C1 segment of cervical spinal cord (tissue), 14 donors: ENCODE measurements around the gene FRMD4B.
"Not testable (repeated sequence)": the region's sequence is repeated elsewhere in the genome, so short reads cannot be mapped to it uniquely, and the experiment has no call there.

ENCODE experiments used
- DNase-seq, 14 donors: peaks; one replicate each; lab custom pipeline; 2025; lab: John Stamatoyannopoulos, UW

Gene FRMD4B

GRCh38 chr3:69244039-69244438 is 141.8 kb downstream of the FRMD4B start:
- DNase-seq: no peak

- DNase-seq: no peak
Observed at GRCh38 chr3:69241769-69242168, 144.1 kb downstream of the FRMD4B start.

GRCh38 chr3:69240651-69241568 is 145.0 kb downstream of the FRMD4B start:
- no peak for DNase-seq

GRCh38 chr3:69239063-69239462 is 146.8 kb downstream of the FRMD4B start:
- no peak for DNase-seq

GRCh38 chr3:69236812-69237707 is 148.8 kb downstream of the FRMD4B start:
- no peak for DNase-seq

- no peak for DNase-seq
Observed at GRCh38 chr3:69235882-69236281, 150.0 kb downstream of the FRMD4B start.

- DNase-seq: not testable (repeated sequence)
Observed at GRCh38 chr3:69235227-69235626, 150.7 kb downstream of the FRMD4B start.

GRCh38 chr3:69232482-69232881 is 153.4 kb downstream of the FRMD4B start:
- no peak for DNase-seq

GRCh38 chr3:69231929-69232440 is 153.9 kb downstream of the FRMD4B start:
- DNase-seq: no peak

- DNase-seq: no peak
Observed at GRCh38 chr3:69226071-69226470, 159.8 kb downstream of the FRMD4B start.

- no peak for DNase-seq
Observed at GRCh38 chr3:69219101-69219708, 166.7 kb downstream of the FRMD4B start.

GRCh38 chr3:69218079-69218478 is 167.8 kb downstream of the FRMD4B start:
- no peak for DNase-seq

- no peak for DNase-seq
Observed at GRCh38 chr3:69216981-69217380, 168.9 kb downstream of the FRMD4B start.

GRCh38 chr3:69214241-69214640 is 171.6 kb downstream of the FRMD4B start:
- DNase-seq: no peak

GRCh38 chr3:69212411-69213160 is 173.3 kb downstream of the FRMD4B start:
- DNase-seq: no peak

- DNase-seq: no peak
Observed at GRCh38 chr3:69210068-69210730, 175.7 kb downstream of the FRMD4B start.

- no peak for DNase-seq
Observed at GRCh38 chr3:69209413-69209812, 176.5 kb downstream of the FRMD4B start.

- DNase-seq: no peak
Observed at GRCh38 chr3:69207031-69207430, 178.9 kb downstream of the FRMD4B start.

- DNase-seq: no peak
Observed at GRCh38 chr3:69205385-69205784, 180.5 kb downstream of the FRMD4B start.

- DNase-seq: no peak
Observed at GRCh38 chr3:69204315-69204957, 181.5 kb downstream of the FRMD4B start.
